Muscle layer of colon (tissue), 2 donors: ENCODE results near the gene CFHR5.
"Not testable (repeated sequence)": the region's sequence is repeated elsewhere in the genome, so short reads cannot be mapped to it uniquely, and the experiment has no call there.

Experiments used
- H3K27ac ChIP-seq: one replicate; pipeline ENCODE4 v1.7.0; 2013; ENCODE audit warnings: low read depth, mild to moderate bottlenecking, low read length, moderate library complexity
- H3K27me3 ChIP-seq, 2 donors: one replicate each; pipeline ENCODE4 v1.7.0; 2013; ENCODE audit warnings: low read length in 2 of 2, mild to moderate bottlenecking in 2 of 2; ENCODE audit not compliant: insufficient read depth in 2 of 2, control insufficient read depth in 1 of 2
- H3K36me3 ChIP-seq: one replicate; pipeline ENCODE4 v1.7.0; 2013; ENCODE audit warnings: mild to moderate bottlenecking, low read length; ENCODE audit not compliant: insufficient read depth
- H3K4me1 ChIP-seq: one replicate; pipeline ENCODE4 v1.7.0; 2013; ENCODE audit warnings: mild to moderate bottlenecking, low read length; ENCODE audit not compliant: insufficient read depth
- H3K4me3 ChIP-seq, 2 donors: one replicate each; pipeline ENCODE4 v1.7.0; 2013; ENCODE audit warnings: low read length in 2 of 2, low read depth in 1 of 2, mild to moderate bottlenecking in 1 of 2, moderate library complexity in 1 of 2
- H3K9ac ChIP-seq: one replicate; pipeline ENCODE4 v1.7.0; 2013; ENCODE audit warnings: low read length
- H3K9me3 ChIP-seq: one replicate; pipeline ENCODE4 v1.7.0; 2013; ENCODE audit warnings: mild to moderate bottlenecking, low read length
- donor health status: abdominal sarcoma.
- donor health status: Adenocarcinoma of cecum.

The CFHR5 gene

GRCh38 chr1:197024460-197024859, 47.1 kb downstream of the CFHR5 start:
- Histone ChIP-seq H3K27me3 (no peaks in the 10 kb centered on the region), H3K9me3 (no peaks in the 10 kb centered on the region), H3K27ac (no peak overlapping the region), H3K36me3 (no peaks in the 10 kb centered on the region), H3K4me3 (no peak overlapping the region), H3K9ac (no peak overlapping the region), H3K4me1 (no peaks in the 10 kb centered on the region)

DNA sequence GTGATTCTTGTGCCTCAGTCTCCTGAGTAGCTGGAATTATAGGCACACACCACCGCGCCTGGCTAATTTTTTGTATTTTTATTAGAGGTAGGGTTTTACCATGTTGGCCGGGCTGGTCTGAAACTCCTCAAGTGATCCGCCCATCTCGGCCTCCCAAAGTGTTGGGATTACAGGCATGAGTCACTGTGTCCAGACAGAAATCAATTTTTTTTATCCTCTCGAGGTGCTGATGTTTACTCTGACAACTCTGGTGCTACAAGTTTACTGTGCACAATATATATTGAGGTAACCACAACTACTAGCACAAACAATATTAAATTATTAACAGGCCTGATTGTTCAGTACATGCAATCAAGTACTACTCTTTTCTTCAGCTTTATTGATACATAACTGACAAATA, 50.0 kb downstream of the CFHR5 start:
- H3K4me1 ChIP-seq = no peaks in the 10 kb centered on the region

DNA sequence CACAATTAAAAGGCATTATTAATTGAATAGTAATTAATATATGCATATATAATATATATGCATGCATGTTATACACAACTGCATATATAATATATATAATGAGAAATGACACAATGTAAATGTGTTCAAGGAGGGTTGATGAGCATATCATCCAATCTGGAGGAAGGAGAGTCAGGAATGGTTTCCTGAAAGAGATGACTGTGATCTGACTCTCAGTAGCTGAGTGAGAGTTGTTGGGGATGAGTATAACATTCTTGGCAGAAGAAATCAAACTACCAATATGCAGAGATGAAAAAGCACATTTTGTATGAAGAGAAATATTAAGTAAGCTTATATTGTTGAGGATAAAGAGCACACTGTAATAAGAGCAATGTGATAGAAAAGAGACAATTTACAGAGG, 52.4 kb downstream of the CFHR5 start:
- Histone ChIP-seq H3K4me1 (no peaks in the 10 kb centered on the region), H3K27me3 (no peaks in the 10 kb centered on the region), H3K9ac (no peak overlapping the region)

More for the DNA sequence above, 50.0 kb downstream of the CFHR5 start:
- Histone ChIP-seq H3K9ac (no peak overlapping the region), H3K27ac (no peak overlapping the region), H3K4me3 (no peak overlapping the region), H3K27me3 (no peaks in the 10 kb centered on the region), H3K36me3 (no peaks in the 10 kb centered on the region), H3K9me3 (no peaks in the 10 kb centered on the region)

DNA sequence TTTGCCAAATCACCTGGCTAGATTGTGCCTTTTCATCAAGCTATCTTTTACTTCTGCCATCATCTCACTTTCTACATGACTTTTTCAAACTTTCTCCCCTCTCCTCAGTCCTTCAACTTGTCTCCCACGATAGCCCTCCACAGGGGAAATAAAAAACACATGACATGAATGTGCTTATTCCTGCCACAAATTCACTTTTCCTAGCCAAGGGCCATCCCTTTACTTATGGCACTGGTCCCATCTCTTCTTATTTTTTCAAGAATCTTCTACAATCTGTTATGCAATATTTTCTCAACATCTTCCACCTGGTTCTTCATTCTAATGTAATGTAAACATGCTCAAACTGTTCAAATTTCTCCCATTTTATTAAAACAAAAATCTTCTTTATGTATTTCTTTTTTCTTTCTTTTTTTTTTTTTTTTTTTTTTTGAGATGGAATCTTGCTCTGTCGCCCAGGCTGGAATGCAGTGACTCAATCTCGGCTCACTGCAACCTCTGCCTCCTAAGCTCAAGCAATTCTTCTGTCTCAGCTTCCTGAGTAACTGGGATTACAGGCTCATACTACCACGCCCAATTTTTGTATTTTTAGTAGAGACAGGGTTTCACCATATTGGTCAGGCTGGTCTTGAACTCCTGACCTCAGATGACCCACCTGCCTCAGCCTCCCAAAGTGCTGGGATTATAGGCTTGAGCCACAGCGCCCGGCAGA, 57.4 kb downstream of the CFHR5 start:
- not testable (repeated sequence) for H3K4me3 ChIP-seq, H3K27ac ChIP-seq, H3K27me3 ChIP-seq, H3K36me3 ChIP-seq, H3K4me1 ChIP-seq, H3K9me3 ChIP-seq, H3K9ac ChIP-seq

More for the DNA sequence above, 52.4 kb downstream of the CFHR5 start:
- no peak overlapping the region for H3K27ac ChIP-seq
- H3K4me3 ChIP-seq = no peak overlapping the region
- H3K36me3 ChIP-seq = no peaks in the 10 kb centered on the region
- no peaks in the 10 kb centered on the region for H3K9me3 ChIP-seq

DNA sequence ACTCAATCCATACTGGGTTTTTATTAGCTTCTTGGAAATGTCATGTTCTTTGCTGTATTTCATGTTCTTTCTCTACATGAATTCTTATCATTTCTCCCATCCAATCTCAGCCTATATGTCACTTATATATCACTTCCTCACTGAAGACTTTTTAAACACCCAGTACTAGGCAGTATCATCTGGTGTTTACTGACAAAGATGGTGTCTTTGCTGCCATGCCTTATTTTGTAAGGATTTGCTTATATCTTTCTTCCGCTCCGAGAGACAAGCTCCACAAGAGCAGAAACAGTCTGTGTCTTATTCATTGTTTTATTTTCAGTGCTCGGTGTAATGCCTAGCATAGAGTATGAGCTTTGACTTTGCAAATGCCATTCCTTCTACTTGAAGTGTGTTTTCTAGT, 59.5 kb downstream of the CFHR5 start:
- H3K9me3 ChIP-seq = no peaks in the 10 kb centered on the region
- H3K4me1 ChIP-seq = no peaks in the 10 kb centered on the region
- no peak overlapping the region for H3K9ac ChIP-seq
- H3K27me3 ChIP-seq = no peaks in the 10 kb centered on the region
- no peaks in the 10 kb centered on the region for H3K36me3 ChIP-seq
- H3K27ac ChIP-seq = no peak overlapping the region
- no peak overlapping the region for H3K4me3 ChIP-seq

GRCh38 chr1:197041486-197042353, 64.4 kb downstream of the CFHR5 start:
- Histone ChIP-seq H3K4me3 (no peak overlapping the region), H3K4me1 (no peaks in the 10 kb centered on the region), H3K36me3 (no peaks in the 10 kb centered on the region), H3K27ac (no peak overlapping the region), H3K9ac (no peak overlapping the region), H3K9me3 (no peaks in the 10 kb centered on the region), H3K27me3 (no peaks in the 10 kb centered on the region)

- H3K9ac ChIP-seq = no peak overlapping the region
- no peaks in the 10 kb centered on the region for H3K36me3 ChIP-seq
- no peaks in the 10 kb centered on the region for H3K27me3 ChIP-seq
- no peaks in the 10 kb centered on the region for H3K9me3 ChIP-seq
- H3K4me1 ChIP-seq = no peaks in the 10 kb centered on the region
- no peak overlapping the region for H3K27ac ChIP-seq
- no peak overlapping the region for H3K4me3 ChIP-seq
These were observed 65.5 kb downstream of the CFHR5 start for GRCh38 chr1:197042676-197043341.

GRCh38 chr1:197049100-197049499, 71.7 kb downstream of the CFHR5 start:
- Histone ChIP-seq H3K9ac (no peak overlapping the region), H3K27ac (no peak overlapping the region), H3K27me3 (no peaks in the 10 kb centered on the region), H3K4me3 (no peak overlapping the region), H3K9me3 (no peaks in the 10 kb centered on the region), H3K36me3 (no peaks in the 10 kb centered on the region), H3K4me1 (no peaks in the 10 kb centered on the region)
